PC-9 (cell line): ENCODE measurements around the gene PALLD.

ENCODE experiments used
- CTCF ChIP-seq: fragments of 200-600 bp; sonication (generic); conservative IDR thresholded peaks from 2 replicates; pipeline ENCODE4 v1.6.1; 2017; ENCODE audit warnings: mixed run types, antibody characterized with exemption, mild to moderate bottlenecking, moderate library complexity
- EZH2 ChIP-seq: fragments of 200-600 bp; sonication (generic); IDR thresholded peaks from 2 replicates; pipeline ENCODE4 v1.8.0; 2017; ENCODE audit warnings: antibody characterized with exemption, low read depth

- TF ChIP-seq CTCF (no peak), EZH2 (no peak)
Measured at GRCh38 chr4:168667376-168667775, 170.5 kb downstream of the PALLD start.
